Endothelial cell of umbilical vein (primary cell): ENCODE data around the gene ARMC3. TPM values are rescaled to one million over a fixed set of nuclear protein-coding genes. Genes with fewer than 3 reads are reported as not detected.

Experiments
- BruUV-seq: library from RNA; stranded (reverse); fragments of 400-500 nt; replicated peaks from 2 replicates; lab custom pipeline; 2021; lab: Mats Ljungman, UMichigan
- CTCF ChIA-PET: fragments of 300-600, 350-600 bp; sonication (Branson Sonifier 250); formaldehyde crosslinking; loops from one replicate; lab custom pipeline; 2021; ENCODE audit warnings: antibody characterized with exemption, inconsistent platforms; lab: Charles Lee
- POLR2A ChIA-PET: fragments of 300-600, 350-600 bp; sonication (Branson Sonifier 250); formaldehyde crosslinking; loops from one replicate; lab custom pipeline; 2021; ENCODE audit warnings: antibody characterized with exemption, inconsistent platforms; lab: Charles Lee
- DNase-seq: peaks from one replicate; pipeline ENCODE4 v3.0.0-alpha.2; 2011; ENCODE audit warnings: low read depth, low spot score
- FAIRE-seq: peaks from 2 replicates; lab custom pipeline; 2011; peaks lifted over from hg19 to GRCh38; lab: Jason Lieb, UNC
- H2AFZ ChIP-seq: 2 replicates; pipeline ENCODE4 v1.6.0; 2012; ENCODE audit warnings: low read depth, low read length, control low read depth, inconsistent platforms
- H3K27ac ChIP-seq: 2 replicates; pipeline ENCODE4 v1.5.1; 2011; ENCODE audit warnings: low read depth, mild to moderate bottlenecking, control low read depth, low read length, moderate library complexity; ENCODE audit not compliant: insufficient read depth
- H3K27me3 ChIP-seq, 2 experiments: 2 replicates each; pipeline versions ENCODE4 v1.6.0 to v1.6.1; 2011; ENCODE audit warnings: low read length in 2 of 2, mixed read lengths in 1 of 2; ENCODE audit not compliant: control insufficient read depth in 2 of 2, insufficient read depth in 2 of 2
- H3K36me3 ChIP-seq, 2 experiments: 2 replicates in 1 of 2; 3 replicates in 1 of 2; pipeline ENCODE4 v1.5.1; 2011; ENCODE audit warnings: low read length in 2 of 2, mild to moderate bottlenecking in 1 of 2, moderate library complexity in 1 of 2; ENCODE audit not compliant: control insufficient read depth in 2 of 2, insufficient read depth in 2 of 2; ENCODE audit errors: extremely low read depth in 1 of 2
- H3K4me1 ChIP-seq: 3 replicates; pipeline ENCODE4 v1.5.1; 2011; ENCODE audit warnings: mild to moderate bottlenecking, low read length; ENCODE audit not compliant: control insufficient read depth, insufficient read depth; ENCODE audit errors: extremely low read depth
- H3K4me2 ChIP-seq: 2 replicates; pipeline ENCODE4 v1.6.1; 2011; ENCODE audit warnings: low read length, control low read depth, mixed read lengths; ENCODE audit not compliant: insufficient read depth
- H3K4me3 ChIP-seq, 3 experiments: fragments of 200-600 bp in 1 of 3; sonication (generic), shearing (Covaris generic) in 1 of 3; replicated peaks in 1 of 3; 2 replicates each; pipeline ENCODE4 v1.5.1; 2011 to 2016; ENCODE audit warnings: control low read depth in 3 of 3, low read length in 3 of 3, mild to moderate bottlenecking in 2 of 3, inconsistent platforms in 1 of 3, low read depth in 1 of 3, moderate library complexity in 1 of 3; ENCODE audit not compliant: insufficient read depth in 1 of 3
- H3K79me2 ChIP-seq: 2 replicates; pipeline ENCODE4 v1.6.0; 2012; ENCODE audit warnings: low read length, inconsistent platforms; ENCODE audit not compliant: control insufficient read depth, insufficient read depth
- H3K9ac ChIP-seq: replicated peaks from 2 replicates; pipeline ENCODE3; 2011; ENCODE audit warnings: low read length, control low read depth; ENCODE audit not compliant: insufficient read depth; ENCODE audit errors: extremely low read depth
- H3K9me1 ChIP-seq: replicated peaks from 3 replicates; pipeline ENCODE4 v1.6.0; 2011; ENCODE audit warnings: mild to moderate bottlenecking, low read length; ENCODE audit not compliant: control insufficient read depth, insufficient read depth; ENCODE audit errors: extremely low read depth
- H3K9me3 ChIP-seq: replicated peaks from 2 replicates; pipeline ENCODE4 v1.5.1; 2012; ENCODE audit warnings: low read length, inconsistent platforms; ENCODE audit not compliant: control insufficient read depth, insufficient read depth
- H4K20me1 ChIP-seq: replicated peaks from 2 replicates; pipeline ENCODE3; 2011; ENCODE audit warnings: mild to moderate bottlenecking, low read length; ENCODE audit not compliant: control insufficient read depth, insufficient read depth; ENCODE audit errors: extremely low read depth
- CTCF ChIP-seq, 2 donors: IDR thresholded peaks; 1 replicate in 1 of 2; 2 replicates in 1 of 2; pipeline ENCODE4 v1.5.1; 2011; ENCODE audit warnings: low read length in 2 of 2, mild to moderate bottlenecking in 2 of 2, moderate library complexity in 2 of 2, control low read depth in 1 of 2, inconsistent platforms in 1 of 2, low read depth in 1 of 2; ENCODE audit not compliant: insufficient read depth in 1 of 2; ENCODE audit errors: extremely low read depth in 1 of 2
- EZH2 ChIP-seq: IDR thresholded peaks from 2 replicates; pipeline ENCODE4 v1.6.1; 2012; ENCODE audit warnings: borderline replicate concordance, low read depth, mild to moderate bottlenecking, moderate library complexity, low read length, inconsistent platforms; ENCODE audit not compliant: severe bottlenecking
- FOS ChIP-seq: IDR thresholded peaks from 2 replicates; pipeline ENCODE4 v1.6.1; 2011; ENCODE audit warnings: mild to moderate bottlenecking, low read length, moderate library complexity, borderline replicate concordance; ENCODE audit not compliant: insufficient read depth
- GATA2 ChIP-seq: IDR thresholded peaks from 2 replicates; pipeline ENCODE4 v1.7.0; 2011; ENCODE audit warnings: low read depth, mild to moderate bottlenecking, moderate library complexity, mixed read lengths, low read length; ENCODE audit not compliant: insufficient read length, insufficient read depth
- JUN ChIP-seq: IDR thresholded peaks from 2 replicates; pipeline ENCODE4 v1.6.1; 2011; ENCODE audit warnings: borderline replicate concordance, low read depth; ENCODE audit not compliant: insufficient read length, insufficient read depth
- MAX ChIP-seq: IDR thresholded peaks from 2 replicates; pipeline ENCODE4 v1.6.1; 2011; ENCODE audit not compliant: insufficient read depth, insufficient read length
- MYC ChIP-seq: IDR thresholded peaks from one replicate; pipeline ENCODE4 v1.6.1; 2011; ENCODE audit warnings: mild to moderate bottlenecking, low read depth, low read length
- POLR2A ChIP-seq: IDR thresholded peaks from 2 replicates; pipeline ENCODE4 v1.6.1; 2012; ENCODE audit warnings: low read depth, mild to moderate bottlenecking, control low read depth, low read length
- POLR2AphosphoS5 ChIP-seq: IDR thresholded peaks from 2 replicates; pipeline ENCODE4 v1.6.1; 2012; ENCODE audit warnings: low read depth, mild to moderate bottlenecking, control low read depth, low read length, moderate library complexity; ENCODE audit not compliant: insufficient read depth
- dilution Hi-C: fragments of 300-500 bp; cut with MboI; formaldehyde crosslinking; loops from one replicate; pipeline ENCODE4 v1.15.0; 2019; ENCODE audit warnings: low sequenced_read_pairs; ENCODE audit not compliant: extremely low pct_ligation_motif_present
- intact Hi-C: fragments of 100-400 bp; cut with micrococcal nuclease; formaldehyde crosslinking; loops from one replicate; pipeline ENCODE4 v1.10.0; 2022
- polyA plus RNA-seq, 4 experiments: library from polyadenylated mRNA; depleted of rRNA in 3 of 4; stranded (reverse) in 3 of 4; unstranded in 1 of 4; fragments of >200 nt; gene quantifications; 2 replicates each; pipeline versions ENCODE4 v1.2.1 to v1.2.3, GENCODE V29; 2011 to 2012; ENCODE audit warnings: missing spikeins in 1 of 4
- total RNA-seq: library from RNA; stranded (reverse); gene quantifications from 2 replicates; pipeline ENCODE4 v1.2.3, GENCODE V29; 2021

The ARMC3 gene
- total and polyA plus RNA-seq, 2 donors (not counting 3 experiments of a cell fraction or from before 2014, with no cell fraction given): not detected

- intact Hi-C loops (no loop called here), dilution Hi-C loops (no loop called here)
- no TSS peak for BruUV-seq
- H4K20me1 ChIP-seq: no peaks in the 10 kb centered on the region
- H3K9ac ChIP-seq: no peak overlapping the region
- CTCF ChIA-PET: interaction anchor here (0.7 kb wide), 1 partner anchor 8 kb away, joined by 3 read pairs; no protein-coding TSS in a partner anchor
- no peaks in the 10 kb centered on the region for H3K9me1 ChIP-seq
- H3K4me2 ChIP-seq: no peak overlapping the region
- H2AFZ ChIP-seq: no peak overlapping the region
- FAIRE-seq (no peak), DNase-seq (no peak)
- H3K27me3 ChIP-seq: peaks cover 0 to 4% of the 10 kb centered on the region in 2 experiments
- no peak overlapping the region for H3K27ac ChIP-seq
- no peaks in the 10 kb centered on the region for H3K36me3 ChIP-seq
- no peaks in the 10 kb centered on the region for H3K79me2 ChIP-seq
- H3K9me3 ChIP-seq: no peaks in the 10 kb centered on the region
- no peak overlapping the region for H3K4me3 ChIP-seq
- no peak for TF ChIP-seq JUN
- no peak for TF ChIP-seq MYC
- no peak for TF ChIP-seq POLR2AphosphoS5
- TF ChIP-seq POLR2A: no peak
- TF ChIP-seq CTCF (IDR thresholded peaks at IDR 0.05; ENCODE audit: extremely low read depth in 1 of 2, insufficient read depth in 1 of 2, low read depth in 1 of 2, low read length in 2 of 2): no peak
- no peak for TF ChIP-seq GATA2
- no peak for TF ChIP-seq FOS
- TF ChIP-seq EZH2: no peak
- no peak for TF ChIP-seq MAX
- POLR2A ChIA-PET: no interaction called here
- H3K4me1 ChIP-seq: no peaks in the 10 kb centered on the region
Measured at GRCh38 chr10:23038172-23038571, 110.3 kb downstream of the ARMC3 start.
